Renal cortical epithelial cell (primary cell): ENCODE measurements around the gene EDC4. TPM values are rescaled to one million over a fixed set of nuclear protein-coding genes. Genes with fewer than 3 reads are reported as not detected.
"Not testable (repeated sequence)": the region's sequence is repeated elsewhere in the genome, so short reads cannot be mapped to it uniquely, and the experiment has no call there.

ENCODE experiments used
- DNase-seq: peaks from one replicate; pipeline ENCODE4 v3.0.0-alpha.2; 2011; ENCODE audit warnings: low read depth
- total RNA-seq: library from RNA; depleted of rRNA; stranded (reverse); fragments of >200 nt; gene quantifications from 2 replicates; pipeline ENCODE4 v1.2.3, GENCODE V29; 2014

EDC4 gene
- total RNA-seq, 1 donor from 2014 or later = 62.9 TPM

- DNase-seq = no peak
Observed at GRCh38 chr16:67909056-67909742, 36.3 kb downstream of the EDC4 start.

GRCh38 chr16:67910158-67910557 lies 37.3 kb downstream of the EDC4 start:
- no peak for DNase-seq

GRCh38 chr16:67914758-67915495 lies 42.1 kb downstream of the EDC4 start:
- no peak for DNase-seq

- DNase-seq = not testable (repeated sequence)
Observed at GRCh38 chr16:67915496-67915769, 42.6 kb downstream of the EDC4 start.

GRCh38 chr16:67915831-67916723 lies 43.2 kb downstream of the EDC4 start:
- DNase-seq = no peak

GRCh38 chr16:67917140-67917851 lies 44.4 kb downstream of the EDC4 start:
- no peak for DNase-seq

- DNase-seq = peak; percentile 84
Observed at GRCh38 chr16:67917852-67918236, 45.0 kb downstream of the EDC4 start.

- DNase-seq = no peak
Observed at GRCh38 chr16:67919622-67920221, 46.9 kb downstream of the EDC4 start.

GRCh38 chr16:67922221-67922620 lies 49.4 kb downstream of the EDC4 start:
- DNase-seq = no peak

- DNase-seq = no peak
Observed at GRCh38 chr16:67922740-67923139, 49.9 kb downstream of the EDC4 start.

GRCh38 chr16:67923414-67924116 lies 50.7 kb downstream of the EDC4 start:
- DNase-seq = no peak

GRCh38 chr16:67924140-67924906 lies 51.5 kb downstream of the EDC4 start:
- DNase-seq = no peak

GRCh38 chr16:67926181-67926750 lies 53.4 kb downstream of the EDC4 start:
- DNase-seq = no peak

GRCh38 chr16:67927131-67927941 lies 54.5 kb downstream of the EDC4 start:
- no peak for DNase-seq

GRCh38 chr16:67928147-67928546 lies 55.3 kb downstream of the EDC4 start:
- DNase-seq = no peak

GRCh38 chr16:67928561-67929364 lies 55.9 kb downstream of the EDC4 start:
- peak; percentile 32 for DNase-seq

GRCh38 chr16:67930191-67930590 lies 57.3 kb downstream of the EDC4 start:
- no peak for DNase-seq

GRCh38 chr16:67930678-67931211 lies 57.9 kb downstream of the EDC4 start:
- DNase-seq = no peak
